BJ (cell line): ENCODE results near the gene FGF11. TPM values are rescaled to one million over a fixed set of nuclear protein-coding genes. Genes with fewer than 3 reads are reported as not detected.

Source experiments
- CTCF ChIA-PET: fragments of 350-600 bp; formaldehyde crosslinking; extraction: SDS; loops from one replicate; lab custom pipeline; 2021; ENCODE audit warnings: antibody characterized with exemption, inconsistent platforms; lab: Yijun Ruan, JAX
- POLR2A ChIA-PET: fragments of 300-600 bp; sonication (Branson Sonifier 250); formaldehyde crosslinking; extraction: SDS; loops from one replicate; lab custom pipeline; 2021; ENCODE audit warnings: antibody characterized with exemption; lab: Charles Lee
- DNase-seq: peaks from one replicate; pipeline ENCODE4 v3.0.0-alpha.2; 2011; ENCODE audit warnings: low read depth
- H3K27me3 ChIP-seq: 2 replicates; pipeline ENCODE4 v1.6.0; 2011; ENCODE audit warnings: low read length; ENCODE audit not compliant: control insufficient read depth, insufficient read depth
- H3K36me3 ChIP-seq: 2 replicates; pipeline ENCODE4 v1.5.1; 2011; ENCODE audit warnings: low read length; ENCODE audit not compliant: control insufficient read depth, insufficient read depth
- H3K4me3 ChIP-seq: 2 replicates; pipeline ENCODE4 v1.5.1; 2011; ENCODE audit warnings: low read depth, mild to moderate bottlenecking, control low read depth, low read length
- CTCF ChIP-seq: IDR thresholded peaks from 2 replicates; pipeline ENCODE4 v1.5.1; 2011; ENCODE audit warnings: low read depth, mild to moderate bottlenecking, control low read depth, inconsistent platforms, low read length, moderate library complexity; ENCODE audit not compliant: insufficient read depth
- polyA plus RNA-seq: library from polyadenylated mRNA; depleted of rRNA; stranded (reverse); fragments of >200 nt; gene quantifications from 2 replicates; pipeline ENCODE4 v1.2.3, GENCODE V29; 2011; rRNA removed

The FGF11 gene
- polyA plus RNA-seq, 1 experiment: 0.98 TPM

GRCh38 chr17:7490144-7490543, 50.8 kb downstream of the FGF11 start:
- DNase-seq: no peak
- ChIA-PET POLR2A (no interaction called here), CTCF (interaction anchor here (2.1 to 2.5 kb wide), 3 partner anchors 23 to 70 kb away, joined by 5 to 6 read pairs (median 5); no protein-coding TSS in a partner anchor)
- Histone ChIP-seq H3K36me3 (no peaks in the 10 kb centered on the region; the same call in none of the 2 replicates), H3K27me3 (no peaks in the 10 kb centered on the region), H3K4me3 (no peak overlapping the region)
- no peak for TF ChIP-seq CTCF

GRCh38 chr17:7491583-7491982, 52.3 kb downstream of the FGF11 start:
- CTCF ChIA-PET: interaction anchor here (1.0 to 2.5 kb wide), 4 partner anchors 23 to 196 kb away, joined by 3 to 6 read pairs (median 4); no protein-coding TSS in a partner anchor
- H3K36me3 ChIP-seq: peaks cover 6% of the 10 kb centered on the region
- no peak for TF ChIP-seq CTCF
- POLR2A ChIA-PET: no interaction called here
- no peak overlapping the region for H3K4me3 ChIP-seq
- no peaks in the 10 kb centered on the region for H3K27me3 ChIP-seq
- no peak for DNase-seq

- TF ChIP-seq CTCF: no peak
- POLR2A ChIA-PET: no interaction called here
- H3K27me3 ChIP-seq: no peaks in the 10 kb centered on the region
- CTCF ChIA-PET: interaction anchor here (1.1 to 1.3 kb wide), 3 partner anchors 21 to 67 kb away, joined by 4 to 6 read pairs (median 6); no protein-coding TSS in a partner anchor
- H3K4me3 ChIP-seq: no peak overlapping the region
- peaks cover 25% of the 10 kb centered on the region for H3K36me3 ChIP-seq
- DNase-seq: no peak
These were observed 54.6 kb downstream of the FGF11 start for GRCh38 chr17:7493941-7494340.

Other genes starting within 250 kb of the FGF11 start
- gene DLG4, start 219.7 kb upstream of the FGF11 start, polyA plus RNA-seq: 13.3 and 20.4 TPM in 2 replicates
- 335 and 517 TPM in 2 replicates for gene ACADVL, start 219.6 kb upstream of the FGF11 start, polyA plus RNA-seq
- gene DVL2, start 205.0 kb upstream of the FGF11 start, polyA plus RNA-seq: 3.6 and 5.0 TPM in 2 replicates
- gene PHF23, start 200.1 kb upstream of the FGF11 start, polyA plus RNA-seq: 59.0 and 72.8 TPM in 2 replicates
- gene GABARAP, start 197.1 kb upstream of the FGF11 start, polyA plus RNA-seq: 762 and 865 TPM in 2 replicates
- 117 and 129 TPM in 2 replicates for gene CTDNEP1, start 187.8 kb upstream of the FGF11 start, polyA plus RNA-seq
- 29.8 and 35.6 TPM in 2 replicates for gene ELP5, start 187.3 kb upstream of the FGF11 start, polyA plus RNA-seq
- 1.5 and 2.1 TPM in 2 replicates for gene CLDN7, start 177.0 kb upstream of the FGF11 start, polyA plus RNA-seq
- gene SLC2A4, start 157.8 kb upstream of the FGF11 start, polyA plus RNA-seq: 0.15 and 0.36 TPM in 2 replicates
- gene YBX2, start 144.9 kb upstream of the FGF11 start, polyA plus RNA-seq: 0.11 TPM in 2 replicates
- 556 and 579 TPM in 2 replicates for gene EIF5A, start 131.9 kb upstream of the FGF11 start, polyA plus RNA-seq
- 12.7 and 37.4 TPM in 2 replicates for gene GPS2, start 124.2 kb upstream of the FGF11 start, polyA plus RNA-seq
- 8.0 and 14.9 TPM in 2 replicates for gene NEURL4, start 110.2 kb upstream of the FGF11 start, polyA plus RNA-seq
- 1.7 and 2.0 TPM in 2 replicates for gene ACAP1, start 103.0 kb upstream of the FGF11 start, polyA plus RNA-seq
- 16.2 and 19.8 TPM in 2 replicates for gene KCTD11, start 87.3 kb upstream of the FGF11 start, polyA plus RNA-seq
- gene TMEM95, start 84.4 kb upstream of the FGF11 start, polyA plus RNA-seq: not detected in 2 replicates
- 1.7 and 2.2 TPM in 2 replicates for gene TNK1, start 58.4 kb upstream of the FGF11 start, polyA plus RNA-seq
- gene PLSCR3, start 45.0 kb upstream of the FGF11 start, polyA plus RNA-seq: 40.1 and 76.1 TPM in 2 replicates
- 65.4 and 101 TPM in 2 replicates for gene TMEM256, start 35.4 kb upstream of the FGF11 start, polyA plus RNA-seq
- gene NLGN2, start 31.7 kb upstream of the FGF11 start, polyA plus RNA-seq: 6.0 and 8.5 TPM in 2 replicates
- gene SPEM1, start 19.2 kb upstream of the FGF11 start, polyA plus RNA-seq: not detected in 2 replicates
- not detected in 2 replicates for gene SPEM2, start 13.9 kb upstream of the FGF11 start, polyA plus RNA-seq
- gene SPEM3, start 10.7 kb upstream of the FGF11 start, polyA plus RNA-seq: not detected in 2 replicates
- 1.8 and 3.0 TPM in 2 replicates for gene TMEM102, start 4.1 kb upstream of the FGF11 start, polyA plus RNA-seq
- 6.8 and 7.4 TPM in 2 replicates for gene CHRNB1, start 5.5 kb downstream of the FGF11 start, polyA plus RNA-seq
- gene ZBTB4, start 40.1 kb downstream of the FGF11 start, polyA plus RNA-seq: 23.6 and 25.9 TPM in 2 replicates
- not detected in 2 replicates for gene SLC35G6, start 41.9 kb downstream of the FGF11 start, polyA plus RNA-seq
- 21.5 and 27.7 TPM in 2 replicates for gene POLR2A, start 44.9 kb downstream of the FGF11 start, polyA plus RNA-seq
- gene TNFSF12, start 109.5 kb downstream of the FGF11 start, polyA plus RNA-seq: 29.2 and 49.5 TPM in 2 replicates
- gene TNFSF13, start 119.2 kb downstream of the FGF11 start, polyA plus RNA-seq: 2.0 and 2.4 TPM in 2 replicates
- 69.8 and 72.2 TPM in 2 replicates for gene SENP3, start 122.4 kb downstream of the FGF11 start, polyA plus RNA-seq
- 58.2 and 93.2 TPM in 2 replicates for gene CD68, start 140.1 kb downstream of the FGF11 start, polyA plus RNA-seq
- 142 and 174 TPM in 2 replicates for gene MPDU1, start 144.3 kb downstream of the FGF11 start, polyA plus RNA-seq
- gene SOX15, start 150.6 kb downstream of the FGF11 start, polyA plus RNA-seq: 0.34 and 0.49 TPM in 2 replicates
- 33.6 and 46.2 TPM in 2 replicates for gene FXR2, start 175.4 kb downstream of the FGF11 start, polyA plus RNA-seq
- 33.9 and 37.4 TPM in 2 replicates for gene SAT2, start 188.3 kb downstream of the FGF11 start, polyA plus RNA-seq
- gene SHBG, start 190.6 kb downstream of the FGF11 start, polyA plus RNA-seq: 0.85 and 1.2 TPM in 2 replicates
- gene ATP1B2, start 211.4 kb downstream of the FGF11 start, polyA plus RNA-seq: not detected in 2 replicates
- gene TP53, start 248.0 kb downstream of the FGF11 start, polyA plus RNA-seq: 27.6 and 48.4 TPM in 2 replicates
- 5.8 and 7.9 TPM in 2 replicates for gene WRAP53, start 249.0 kb downstream of the FGF11 start, polyA plus RNA-seq